Fibroblast of peridontal ligament (primary cell): Measurements from ENCODE around the gene PLSCR5.

Source experiments
- DNase-seq: peaks from one replicate; pipeline ENCODE4 v3.0.0-alpha.2; 2010; ENCODE audit errors: extremely low read depth

The PLSCR5 gene

GRCh38 chr3:146544002-146544928, 60.9 kb downstream of the PLSCR5 start, which contains the start of gene PLSCR1:
PLSCR1 (minus strand) TSS chr3:146544607; CDS start chr3:146536552, 8,055 bp downstream.
- DNase-seq, result peak; percentile 93

- peak; percentile 61 for DNase-seq
Observed at GRCh38 chr3:146543461-146544001, 61.6 kb downstream of the PLSCR5 start.

DNA sequence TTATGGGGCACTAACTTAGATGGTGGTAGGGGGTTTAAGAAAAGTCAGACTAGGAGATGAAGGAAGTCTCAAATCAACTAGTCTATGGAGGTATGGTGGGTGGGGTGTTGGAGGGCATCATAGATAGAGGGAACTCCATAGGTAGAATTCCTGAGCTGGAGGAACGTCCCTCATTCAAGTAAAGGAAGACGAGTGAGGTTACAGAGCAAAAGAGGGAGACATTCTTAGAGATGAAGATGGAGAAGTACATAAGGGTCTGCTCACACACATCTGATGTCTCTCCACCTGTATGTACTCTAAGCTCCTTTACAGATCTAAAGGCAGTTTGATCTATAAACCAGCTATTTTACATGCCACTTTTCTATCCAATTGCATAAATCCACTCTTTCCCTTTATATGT, 62.2 kb downstream of the PLSCR5 start:
- no peak for DNase-seq

DNA sequence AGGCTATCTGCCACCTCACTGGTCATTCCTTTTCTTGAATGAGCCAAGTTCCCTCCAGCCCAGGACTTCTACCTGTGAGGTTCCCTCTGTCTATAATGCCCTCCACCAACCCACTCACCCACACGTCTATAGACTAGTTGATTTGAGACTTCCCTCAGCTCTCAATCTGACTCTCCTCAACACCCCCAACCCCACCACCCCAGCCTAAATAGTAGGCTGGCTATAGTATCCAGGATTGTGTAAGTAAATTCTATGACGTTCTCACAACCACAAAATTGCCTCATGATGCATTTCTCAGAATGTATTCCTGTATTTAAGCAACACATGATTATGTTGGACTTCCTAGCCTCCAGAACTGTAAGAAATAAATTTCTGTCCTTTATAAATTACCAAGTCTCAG, 63.0 kb downstream of the PLSCR5 start:
- DNase-seq, result peak; percentile 85

DNA sequence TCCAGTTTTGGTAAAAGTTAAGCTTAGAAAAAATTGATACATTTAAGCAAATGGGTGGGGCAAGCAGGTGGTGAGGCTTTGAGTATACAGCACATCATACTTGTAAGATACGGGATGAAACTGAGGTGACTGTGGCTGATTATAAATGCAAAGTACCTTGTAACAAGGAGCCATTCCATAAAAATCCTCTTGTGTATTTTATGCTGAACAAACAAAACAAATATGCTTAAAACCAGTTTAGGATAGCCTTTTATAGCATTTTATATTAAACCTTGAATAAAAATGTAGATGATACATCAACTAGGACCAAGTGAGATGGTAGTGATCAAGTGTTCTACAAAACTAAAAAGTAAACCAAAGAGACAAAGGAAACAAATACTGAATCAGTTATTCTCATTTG, 64.2 kb downstream of the PLSCR5 start:
- DNase-seq, result no peak

DNA sequence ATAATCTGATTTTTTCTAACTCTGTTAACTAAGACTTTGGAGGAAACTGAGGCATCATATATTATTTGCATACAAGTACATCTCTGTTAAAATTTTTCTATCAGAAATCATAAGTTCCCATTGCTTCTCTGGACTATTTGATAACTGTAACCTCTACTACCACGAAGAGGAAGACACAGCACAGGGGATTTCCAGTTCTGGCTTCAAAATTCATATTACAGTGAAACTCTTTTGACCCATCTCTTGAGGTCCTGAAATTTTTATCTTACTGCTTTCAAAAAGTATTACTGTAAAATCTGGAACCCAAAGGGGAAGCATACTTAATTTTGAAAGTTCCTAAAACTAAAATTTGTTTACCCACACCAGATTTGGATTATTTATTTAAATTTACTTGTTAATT, 64.9 kb downstream of the PLSCR5 start:
- no peak for DNase-seq

DNA sequence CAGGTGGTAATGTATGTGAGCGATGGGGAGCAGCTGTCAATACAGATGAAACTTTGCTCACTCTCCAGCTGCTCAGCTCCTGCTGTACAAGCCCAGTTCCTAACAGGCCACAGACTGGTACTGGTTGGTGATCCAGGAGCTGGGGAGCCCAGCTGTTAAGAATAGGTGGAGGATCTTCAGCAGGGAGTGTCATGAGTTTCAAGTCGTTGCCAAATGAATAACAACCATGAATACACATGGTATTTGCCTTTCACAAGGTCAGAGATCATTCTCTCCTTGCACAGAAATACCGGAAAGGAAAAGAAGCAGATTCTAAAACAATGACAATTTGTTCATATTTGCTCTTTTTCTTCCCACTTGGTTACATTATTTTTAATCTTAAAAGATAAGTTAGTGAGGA, 65.8 kb downstream of the PLSCR5 start:
- no peak for DNase-seq

DNA sequence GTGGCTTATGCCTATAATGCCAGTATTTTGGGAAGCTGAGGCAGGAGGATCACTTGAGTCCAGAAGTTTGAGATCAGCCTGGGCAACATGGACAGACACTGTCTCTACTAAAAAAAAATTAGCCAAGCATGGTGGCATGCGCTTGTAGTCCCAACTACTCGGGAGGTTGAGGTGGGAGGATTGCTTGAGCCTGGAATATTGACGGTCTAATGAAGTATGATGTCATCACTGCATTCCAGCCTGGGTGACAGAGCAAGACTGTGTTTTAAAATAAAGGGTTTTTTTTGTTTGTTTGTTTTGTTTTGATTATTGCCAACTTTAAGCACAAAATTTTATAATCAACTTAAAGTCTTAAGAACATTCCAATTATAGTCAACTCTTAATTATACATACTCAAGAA, 67.5 kb downstream of the PLSCR5 start:
- no peak for DNase-seq

- DNase-seq, result peak; percentile 60
Observed at GRCh38 chr3:146536681-146537080, 68.5 kb downstream of the PLSCR5 start.
